Sigmoid colon (tissue), 7 donors: Measurements from ENCODE around the gene ENTREP3. TPM values are rescaled to one million over a fixed set of nuclear protein-coding genes. Genes with fewer than 3 reads are reported as not detected.

Source experiments
- DNase-seq: peaks from one replicate; pipeline ENCODE4 v3.0.0-alpha.2; 2019
- H3K27ac ChIP-seq, 4 donors: fragments of 200-600 bp; sonication (generic); one replicate each; pipeline ENCODE4 v1.5.1; 2016 to 2019; ENCODE audit warnings: mild to moderate bottlenecking in 1 of 4
- H3K27me3 ChIP-seq, 3 donors: fragments of 200-600 bp; sonication (generic); one replicate each; pipeline ENCODE4 v1.5.1; 2019; ENCODE audit warnings: mild to moderate bottlenecking in 1 of 3
- H3K36me3 ChIP-seq, 4 donors: fragments of 200-600 bp; sonication (generic); one replicate each; pipeline ENCODE4 v1.5.1; 2016 to 2019
- H3K4me1 ChIP-seq, 4 donors: fragments of 200-600 bp; sonication (generic); one replicate each; pipeline ENCODE4 v1.5.1; 2017 to 2019
- H3K4me3 ChIP-seq, 4 donors: fragments of 200-600 bp; sonication (generic); one replicate each; pipeline ENCODE4 v1.5.1; 2017 to 2019; ENCODE audit warnings: mild to moderate bottlenecking in 2 of 4, moderate library complexity in 1 of 4
- H3K9me3 ChIP-seq, 4 donors: fragments of 200-600 bp in 3 of 4; sonication (generic) in 3 of 4; one replicate each; pipeline versions ENCODE4 v1.5.1 to v1.6.1; 2013 to 2019
- CTCF ChIP-seq, 4 experiments: fragments of 450-650 bp in 3 of 4; fragments of 200-600 bp in 1 of 4; IDR thresholded peaks; one replicate each; pipeline ENCODE4 v1.5.1; 2016 to 2019; ENCODE audit warnings: antibody characterized with exemption in 4 of 4, mild to moderate bottlenecking in 3 of 4, moderate library complexity in 2 of 4
- EP300 ChIP-seq, 4 donors: sonication (generic); formaldehyde crosslinking; IDR thresholded peaks; one replicate each; pipeline ENCODE4 v1.6.1; 2017; ENCODE audit warnings: antibody characterized with exemption in 4 of 4
- POLR2A ChIP-seq, 2 donors: fragments of 450-650 bp; IDR thresholded peaks; one replicate each; pipeline ENCODE4 v1.6.1; 2016; ENCODE audit warnings: antibody characterized with exemption in 2 of 2, mild to moderate bottlenecking in 2 of 2, moderate library complexity in 2 of 2
- POLR2AphosphoS5 ChIP-seq, 4 donors: sonication (generic); formaldehyde crosslinking; IDR thresholded peaks; one replicate each; pipeline ENCODE4 v1.6.1; 2017; ENCODE audit warnings: antibody characterized with exemption in 4 of 4
- WGBS, 2 donors: extraction: QIAGEN DNeasy Blood & Tissue Kit; methylation state at CpG; one replicate each; pipeline ENCODE4 v1.1.7; 2013; 5-methylcytosine and 5-hydroxymethylcytosine counted together
- intact Hi-C: fragments of 100-400 bp; cut with DNase I; formaldehyde crosslinking; loops from one replicate; pipeline ENCODE4 v1.15.1; 2023
- polyA plus RNA-seq, 3 donors: library from polyadenylated mRNA; stranded (reverse); fragments of 200-250 nt; gene quantifications; one replicate each; pipeline ENCODE4 v1.2.3, GENCODE V29; 2013
- total RNA-seq, 4 donors: library from RNA; depleted of rRNA; stranded (reverse); fragments of >200 nt; gene quantifications; one replicate each; pipeline ENCODE4 v1.1.0, GENCODE V29; 2016
- donor health status: healthy with polysubstance abuse.
- donor health status: Bipolar disorder and iron deficiency.
- donor health status: healthy.

Gene ENTREP3
- total and polyA plus RNA-seq, 7 donors = 5.4 to 44.0 (median 15.7) TPM

- H3K4me3 ChIP-seq = peak within 1 kb of the TSS; percentile 75 to 90 (median 80)
- TF ChIP-seq POLR2A (IDR thresholded peaks at IDR 0.05) (peak; percentile 63 to 77), CTCF (IDR thresholded peaks at IDR 0.05) (no peak), EP300 (IDR thresholded peaks at IDR 0.05) (peak in 1 of 4 donors; percentile 80), POLR2AphosphoS5 (IDR thresholded peaks at IDR 0.05) (peak; percentile 94 to 97 (median 96))
- H3K9me3 ChIP-seq = no peaks in the 10 kb centered on the region
- intact Hi-C loops = loop anchor here (2.0 kb wide), 1 partner anchor 23 kb away; no protein-coding TSS in a partner anchor
- peak; percentile 98 for DNase-seq
- H3K27me3 ChIP-seq = no peaks in the 10 kb centered on the region
- H3K36me3 ChIP-seq = peaks cover 18 to 26% (median 22%) of the 10 kb centered on the region in 4 donors
- H3K4me1 ChIP-seq = peaks cover 0 to 44% (median 33%) of the 10 kb centered on the region in 4 donors
- 9 to 14% methylated on average over 61 of the region's 61 CpGs for WGBS, 2 donors
- H3K27ac ChIP-seq = peak within 1 kb of the TSS; percentile 95 to 97 (median 96)
Observed at GRCh38 chr1:155273343-155274245, 18.3 kb upstream of the ENTREP3 start, which contains the start of gene CLK2. TSS of gene CLK2 (minus strand) at chr1:155273504. CDS start at chr1:155270977, 2,527 bp downstream.

GRCh38 chr1:155272466-155273342 is 17.4 kb upstream of the ENTREP3 start:
- no peaks in the 10 kb centered on the region for H3K27me3 ChIP-seq
- peak overlapping the region; percentile 75 to 90 (median 80) for H3K4me3 ChIP-seq
- peaks cover 0 to 35% (median 24%) of the 10 kb centered on the region in 4 donors for H3K4me1 ChIP-seq
- intact Hi-C loops = loop anchor here (2.0 kb wide), 1 partner anchor 22 kb away; no protein-coding TSS in a partner anchor
- no peak for TF ChIP-seq CTCF (IDR thresholded peaks at IDR 0.05)
- TF ChIP-seq EP300 (IDR thresholded peaks at IDR 0.05) = no peak
- TF ChIP-seq POLR2AphosphoS5 (IDR thresholded peaks at IDR 0.05) = no peak
- no peak for TF ChIP-seq POLR2A (IDR thresholded peaks at IDR 0.05)
- H3K27ac ChIP-seq = peak overlapping the region; percentile 95 to 97 (median 96)
- no peaks in the 10 kb centered on the region for H3K9me3 ChIP-seq
- no peak for DNase-seq
- 3 to 5% methylated on average over 44 of the region's 44 CpGs for WGBS, 2 donors
- peaks cover 25 to 34% (median 30%) of the 10 kb centered on the region in 4 donors for H3K36me3 ChIP-seq

- Histone ChIP-seq H3K4me1 (peaks cover 0 to 25% (median 16%) of the 10 kb centered on the region in 4 donors), H3K36me3 (peaks cover 52 to 68% (median 55%) of the 10 kb centered on the region in 4 donors), H3K4me3 (no peak overlapping the region), H3K27me3 (no peaks in the 10 kb centered on the region), H3K27ac (no peak overlapping the region), H3K9me3 (no peaks in the 10 kb centered on the region)
- TF ChIP-seq POLR2AphosphoS5 (IDR thresholded peaks at IDR 0.05) = no peak
- DNase-seq = no peak
- intact Hi-C loops = loop anchor here (5.0 kb wide), 1 partner anchor 588 kb away; the partner anchor contains the start of genes GON4L and SYT11
- WGBS, 2 donors = 95 to 96% methylated on average over 21 of the region's 21 CpGs
Observed at GRCh38 chr1:155269381-155269780, 14.1 kb upstream of the ENTREP3 start.

DNA sequence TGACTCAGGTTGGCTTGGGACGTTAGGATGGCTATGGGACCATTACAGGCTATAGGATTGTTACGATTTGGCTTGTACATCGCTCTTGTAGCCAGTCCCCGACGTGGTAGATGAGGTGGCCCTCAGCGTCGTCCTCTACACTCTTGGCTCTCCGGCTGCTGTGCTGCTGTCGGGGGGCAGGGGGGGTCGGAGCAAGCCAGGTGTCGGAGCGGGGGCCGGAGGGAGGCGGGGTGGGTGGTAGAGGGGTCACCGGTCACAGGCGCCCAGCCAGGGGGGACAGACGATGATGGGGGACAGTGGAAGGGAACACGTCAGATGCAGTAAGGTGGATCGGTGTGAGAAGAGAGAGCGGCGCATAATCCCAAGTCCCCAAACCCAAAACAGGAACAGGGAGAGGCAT is 13.3 kb upstream of the ENTREP3 start:
- H3K27me3 ChIP-seq = no peaks in the 10 kb centered on the region
- peaks cover 0 to 22% (median 16%) of the 10 kb centered on the region in 4 donors for H3K4me1 ChIP-seq
- DNase-seq = no peak
- no peaks in the 10 kb centered on the region for H3K9me3 ChIP-seq
- intact Hi-C loops = loop anchor here (5.0 kb wide), 1 partner anchor 589 kb away; the partner anchor contains the start of genes GON4L and SYT11
- WGBS, 2 donors = 93 to 94% methylated on average over 21 of the region's 21 CpGs
- H3K4me3 ChIP-seq = no peak overlapping the region
- H3K36me3 ChIP-seq = peaks cover 56 to 75% (median 60%) of the 10 kb centered on the region in 4 donors
- H3K27ac ChIP-seq = no peak overlapping the region
- TF ChIP-seq POLR2A (IDR thresholded peaks at IDR 0.05) (no peak), CTCF (IDR thresholded peaks at IDR 0.05) (no peak), EP300 (IDR thresholded peaks at IDR 0.05) (no peak), POLR2AphosphoS5 (IDR thresholded peaks at IDR 0.05) (no peak)
